Thoracic aorta (tissue), 2 donors: ENCODE measurements around the gene LGALS3BP. TPM values are rescaled to one million over a fixed set of nuclear protein-coding genes. Genes with fewer than 3 reads are reported as not detected.
A peak's percentile ranks its signal among the peaks of the same experiment; 100 is the strongest.

Experiments used
- ATAC-seq: fragments of 150-250 bp; one replicate; pipeline ENCODE4 v1.8.0; 2017; ENCODE audit warnings: low read depth; ENCODE audit not compliant: insufficient number of reproducible peaks, low FRiP score
- DNase-seq: peaks from one replicate; pipeline ENCODE4 v3.0.0-alpha.2; 2020; ENCODE audit warnings: low spot score
- H3K27ac ChIP-seq, 2 donors: fragments of 200-600 bp; sonication (generic); 1 replicate in 1 of 2; 2 replicates in 1 of 2; pipeline ENCODE4 v1.5.1; 2016; ENCODE audit warnings: mild to moderate bottlenecking in 2 of 2, moderate library complexity in 2 of 2
- H3K27me3 ChIP-seq: fragments of 200-600 bp; sonication (generic); replicated peaks from 2 replicates; pipeline ENCODE4 v1.6.0; 2016; ENCODE audit warnings: mild to moderate bottlenecking; ENCODE audit not compliant: insufficient read depth
- H3K36me3 ChIP-seq: fragments of 200-600 bp; sonication (generic); one replicate; pipeline ENCODE4 v1.5.1; 2016
- H3K4me1 ChIP-seq, 2 donors: fragments of 200-600 bp; sonication (generic); 1 replicate in 1 of 2; 2 replicates in 1 of 2; pipeline versions ENCODE4 v1.5.1 to v1.6.0; 2016; ENCODE audit warnings: low read depth in 2 of 2, mild to moderate bottlenecking in 1 of 2; ENCODE audit not compliant: control insufficient read depth in 1 of 2
- H3K4me3 ChIP-seq: fragments of 200-600 bp; sonication (generic); 2 replicates; pipeline ENCODE4 v1.5.1; 2016; ENCODE audit warnings: mild to moderate bottlenecking
- H3K9me3 ChIP-seq: fragments of 200-600 bp; sonication (generic); 2 replicates; pipeline ENCODE4 v1.5.1; 2016
- total RNA-seq, 2 donors: library from RNA; depleted of rRNA; stranded (reverse); fragments of >200 nt; gene quantifications; one replicate each; pipeline versions ENCODE4 v1.1.0 to v1.2.3, GENCODE V29; 2016
- TF ChIP-seq, protein P1 (sequence below): fragments of 200-600 bp; sonication (generic); IDR thresholded peaks from one replicate; pipeline ENCODE4 v1.5.1; 2019; ENCODE audit warnings: antibody characterized with exemption

The LGALS3BP gene
- total RNA-seq, 2 donors from 2014 or later, result 205 to 308 TPM

- peak overlapping the region; percentile 94 for H3K4me3 ChIP-seq
- peaks cover 30 to 62% of the 10 kb centered on the region in 2 donors for H3K4me1 ChIP-seq
- no peaks in the 10 kb centered on the region for H3K9me3 ChIP-seq
- DNase-seq, result no peak
- no peak for ATAC-seq
- TF ChIP-seq, protein P1, sequence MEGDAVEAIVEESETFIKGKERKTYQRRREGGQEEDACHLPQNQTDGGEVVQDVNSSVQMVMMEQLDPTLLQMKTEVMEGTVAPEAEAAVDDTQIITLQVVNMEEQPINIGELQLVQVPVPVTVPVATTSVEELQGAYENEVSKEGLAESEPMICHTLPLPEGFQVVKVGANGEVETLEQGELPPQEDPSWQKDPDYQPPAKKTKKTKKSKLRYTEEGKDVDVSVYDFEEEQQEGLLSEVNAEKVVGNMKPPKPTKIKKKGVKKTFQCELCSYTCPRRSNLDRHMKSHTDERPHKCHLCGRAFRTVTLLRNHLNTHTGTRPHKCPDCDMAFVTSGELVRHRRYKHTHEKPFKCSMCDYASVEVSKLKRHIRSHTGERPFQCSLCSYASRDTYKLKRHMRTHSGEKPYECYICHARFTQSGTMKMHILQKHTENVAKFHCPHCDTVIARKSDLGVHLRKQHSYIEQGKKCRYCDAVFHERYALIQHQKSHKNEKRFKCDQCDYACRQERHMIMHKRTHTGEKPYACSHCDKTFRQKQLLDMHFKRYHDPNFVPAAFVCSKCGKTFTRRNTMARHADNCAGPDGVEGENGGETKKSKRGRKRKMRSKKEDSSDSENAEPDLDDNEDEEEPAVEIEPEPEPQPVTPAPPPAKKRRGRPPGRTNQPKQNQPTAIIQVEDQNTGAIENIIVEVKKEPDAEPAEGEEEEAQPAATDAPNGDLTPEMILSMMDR, result no peak
- H3K27ac ChIP-seq, result peak overlapping the region; percentile 95 to 97
- H3K36me3 ChIP-seq, result peaks cover 3% of the 10 kb centered on the region
- no peaks in the 10 kb centered on the region for H3K27me3 ChIP-seq
Observed at GRCh38 chr17:78924481-78925151, 55.1 kb downstream of the LGALS3BP start.

DNA sequence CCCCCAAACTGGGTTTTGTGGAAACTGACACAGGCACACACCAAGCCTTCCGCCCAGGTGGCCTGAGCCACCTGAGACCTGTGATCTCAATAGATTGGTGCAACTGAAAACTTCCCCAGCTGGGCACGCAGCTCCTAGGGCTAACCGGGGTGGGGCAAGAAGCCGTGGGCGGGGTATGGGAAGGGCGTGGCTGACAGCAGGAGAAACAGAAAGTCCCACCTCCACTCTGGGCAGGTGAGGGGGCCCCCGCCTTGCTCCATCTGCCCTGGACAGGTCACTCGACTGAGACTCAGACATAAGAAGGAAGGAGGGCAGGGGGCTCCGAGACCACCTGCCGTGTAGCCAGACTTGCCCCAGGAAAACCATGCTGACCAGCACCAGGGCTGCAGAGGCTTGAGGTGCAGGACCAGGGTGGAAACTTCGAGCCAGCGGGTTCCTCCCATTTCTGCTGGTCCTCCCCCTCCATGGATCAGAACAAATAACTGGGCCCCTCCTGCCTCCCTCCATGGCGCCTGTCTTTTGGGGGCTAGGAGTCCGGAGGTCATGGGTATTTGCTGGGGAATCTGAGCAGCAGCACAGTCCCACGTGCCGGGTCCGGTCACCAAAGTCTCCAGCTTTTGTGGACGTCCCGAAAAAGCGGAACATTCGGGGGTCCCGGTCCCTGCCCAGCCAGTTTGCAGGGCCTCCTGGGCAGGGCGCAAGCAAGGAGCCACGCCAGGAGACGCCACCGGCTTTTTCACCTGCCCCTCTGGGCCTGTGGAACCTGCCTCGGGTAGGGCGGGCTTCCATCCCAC, 55.9 kb downstream of the LGALS3BP start:
- peaks cover 3% of the 10 kb centered on the region for H3K36me3 ChIP-seq
- DNase-seq (no peak), ATAC-seq (no peak)
- no peaks in the 10 kb centered on the region for H3K9me3 ChIP-seq
- H3K4me3 ChIP-seq, result peak overlapping the region; percentile 94
- H3K27me3 ChIP-seq, result no peaks in the 10 kb centered on the region
- H3K4me1 ChIP-seq, result peaks cover 35 to 70% of the 10 kb centered on the region in 2 donors
- H3K27ac ChIP-seq, result peak overlapping the region; percentile 95 to 97
- TF ChIP-seq, protein P1, result no peak

DNA sequence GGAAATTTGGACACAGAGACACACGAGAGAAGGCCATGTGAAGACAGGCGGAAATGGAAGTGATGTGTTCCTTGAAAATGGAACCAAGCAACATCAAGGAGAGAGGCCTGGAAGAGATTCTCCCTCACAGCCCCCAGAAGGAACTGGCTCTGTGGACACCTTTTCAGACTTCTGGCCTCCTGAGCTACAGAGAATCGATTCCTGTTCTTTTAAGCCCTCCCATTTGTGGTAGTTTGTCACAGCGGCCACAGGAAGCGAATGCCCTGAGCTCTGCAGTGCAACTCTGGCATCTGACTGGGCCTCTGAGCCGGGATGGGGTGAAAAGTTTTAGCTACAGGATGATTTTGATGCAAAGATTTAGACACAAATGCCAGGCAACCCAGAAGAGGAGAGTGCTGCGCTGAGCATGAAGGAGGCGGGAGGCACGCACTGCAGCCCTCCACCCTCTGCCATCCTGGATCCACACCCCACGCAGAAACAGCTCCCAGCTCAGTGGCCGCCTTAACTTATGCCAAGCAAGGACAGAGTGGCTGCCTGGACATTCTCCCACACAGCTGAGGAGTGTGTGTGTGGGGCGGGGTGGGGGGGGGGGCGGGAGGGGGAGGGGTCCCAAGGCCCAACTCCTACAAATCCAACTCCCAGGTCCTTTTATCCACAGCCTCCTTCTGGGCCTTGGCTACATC, 56.8 kb downstream of the LGALS3BP start:
- TF ChIP-seq, protein P1, result no peak
- no peak for DNase-seq
- Histone ChIP-seq H3K27ac (peak overlapping the region; percentile 95 to 97), H3K9me3 (no peaks in the 10 kb centered on the region), H3K36me3 (peaks cover 3% of the 10 kb centered on the region), H3K4me3 (peak overlapping the region; percentile 94), H3K27me3 (no peaks in the 10 kb centered on the region), H3K4me1 (peaks cover 41 to 78% of the 10 kb centered on the region in 2 donors)
- no peak for ATAC-seq

GRCh38 chr17:78921437-78921971, 58.2 kb downstream of the LGALS3BP start:
- peak overlapping the region; percentile 94 for H3K4me3 ChIP-seq
- TF ChIP-seq, protein P1, result no peak
- peaks cover 45 to 79% of the 10 kb centered on the region in 2 donors for H3K4me1 ChIP-seq
- H3K27ac ChIP-seq, result peak overlapping the region; percentile 64 to 76
- no peak for ATAC-seq
- peaks cover 3% of the 10 kb centered on the region for H3K36me3 ChIP-seq
- no peak for DNase-seq
- no peaks in the 10 kb centered on the region for H3K9me3 ChIP-seq
- H3K27me3 ChIP-seq, result no peaks in the 10 kb centered on the region

Other genes starting within 250 kb of the LGALS3BP start
- gene CYTH1, start 197.7 kb downstream of the LGALS3BP start, total RNA-seq, result 10 to 100 TPM; 79.2 to 79.4 TPM
- gene USP36, start 139.1 kb downstream of the LGALS3BP start, total RNA-seq, result 10 to 100 TPM; 40.3 to 95.9 TPM
- 10 to 100 TPM in 1 of 2 donors, 1 to 10 TPM in 1; 6.8 to 13.0 TPM for gene CEP295NL, start 76.7 kb downstream of the LGALS3BP start, total RNA-seq
- gene TIMP2, start 54.5 kb downstream of the LGALS3BP start, total RNA-seq, result 100 to 1,000 TPM; 475 to 619 TPM
- gene CANT1, start 29.8 kb upstream of the LGALS3BP start, total RNA-seq, result 10 to 100 TPM; 21.4 to 41.0 TPM
- gene C1QTNF1, start 44.2 kb upstream of the LGALS3BP start, total RNA-seq, result 100 to 1,000 TPM; 445 to 518 TPM
- gene ENGASE, start 94.9 kb upstream of the LGALS3BP start, total RNA-seq, result 10 to 100 TPM; 50.0 to 75.9 TPM